Mucosa of rectum (tissue), 2 donors: ENCODE measurements around the gene BRF1.

Experiments
- H3K27ac ChIP-seq, 2 donors: one replicate each; pipeline ENCODE4 v1.7.0; 2013; ENCODE audit warnings: inconsistent platforms in 2 of 2, low read depth in 2 of 2, low read length in 2 of 2
- H3K27me3 ChIP-seq, 2 donors: one replicate each; pipeline ENCODE4 v1.7.0; 2013; ENCODE audit warnings: low read length in 2 of 2; ENCODE audit not compliant: control insufficient read depth in 2 of 2, insufficient read depth in 2 of 2
- H3K36me3 ChIP-seq, 2 donors: one replicate each; pipeline ENCODE4 v1.7.0; 2013; ENCODE audit warnings: low read length in 2 of 2; ENCODE audit not compliant: control insufficient read depth in 2 of 2, insufficient read depth in 2 of 2
- H3K4me1 ChIP-seq, 2 donors: one replicate each; pipeline ENCODE4 v1.7.0; 2013; ENCODE audit warnings: low read length in 2 of 2, mild to moderate bottlenecking in 1 of 2; ENCODE audit not compliant: control insufficient read depth in 2 of 2, insufficient read depth in 2 of 2
- H3K4me3 ChIP-seq, 2 donors: one replicate each; pipeline ENCODE4 v1.7.0; 2013; ENCODE audit warnings: low read length in 2 of 2
- H3K9ac ChIP-seq, 2 donors: one replicate each; pipeline ENCODE4 v1.7.0; 2013; ENCODE audit warnings: low read length in 2 of 2, low read depth in 1 of 2, mild to moderate bottlenecking in 1 of 2
- H3K9me3 ChIP-seq, 2 donors: one replicate each; pipeline ENCODE4 v1.7.0; 2013; ENCODE audit warnings: low read length in 2 of 2; ENCODE audit not compliant: control insufficient read depth in 2 of 2
- donor health status: healthy.
- donor health status: Normal muscosa, but diverticular disease.

Gene BRF1

DNA sequence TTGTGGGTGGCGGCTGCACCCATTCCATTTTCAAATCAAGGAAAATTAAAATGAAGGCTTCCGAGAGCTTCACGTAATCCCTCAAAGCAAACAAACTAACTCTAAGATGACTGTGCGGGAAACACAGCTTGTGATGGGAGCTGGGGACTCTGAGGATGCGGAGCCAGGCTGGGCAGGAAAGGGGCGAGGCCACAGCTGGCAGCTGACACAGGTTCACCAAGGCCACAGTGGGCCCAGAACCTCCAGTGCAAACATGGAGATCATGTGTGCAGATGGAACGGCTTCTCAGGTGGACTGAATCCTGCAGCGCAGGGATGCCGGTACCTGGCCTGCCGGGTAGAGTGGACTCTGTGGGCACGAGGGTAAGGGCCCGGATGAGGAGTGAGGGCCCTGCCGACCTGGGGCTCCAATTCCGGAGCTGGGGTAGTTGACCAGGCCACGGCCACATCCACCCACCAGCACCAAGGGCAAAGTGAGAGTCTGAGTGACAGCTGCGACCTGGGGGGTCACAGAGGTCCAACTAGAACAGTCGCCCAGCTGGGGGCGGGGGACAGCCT is 71.6 kb downstream of the BRF1 start:
- Histone ChIP-seq H3K27me3 (no peaks in the 10 kb centered on the region), H3K9ac (no peak overlapping the region), H3K36me3 (peaks cover 11 to 12% of the 10 kb centered on the region in 2 donors), H3K4me1 (no peaks in the 10 kb centered on the region), H3K9me3 (no peaks in the 10 kb centered on the region), H3K4me3 (no peak overlapping the region), H3K27ac (no peak overlapping the region)

DNA sequence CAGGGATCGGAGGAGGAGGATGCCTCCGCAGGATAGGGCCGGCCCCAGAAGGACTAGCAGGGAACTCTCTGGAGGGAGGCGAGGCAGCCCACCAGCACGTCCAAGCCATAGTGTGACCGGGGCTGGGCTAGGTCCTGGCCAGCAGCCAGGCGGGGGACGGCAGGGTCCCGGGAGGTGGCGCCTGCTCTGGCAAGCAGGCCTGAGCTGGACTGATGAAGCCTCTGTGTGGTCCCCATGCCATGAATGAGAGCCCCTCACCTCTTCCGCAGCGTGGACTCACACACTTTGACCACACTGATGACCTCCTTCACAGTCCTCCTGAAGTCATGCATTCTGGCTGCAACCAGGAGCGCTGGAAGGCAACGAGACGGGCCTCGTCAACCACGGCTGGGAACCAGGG is 72.2 kb downstream of the BRF1 start:
- Histone ChIP-seq H3K9ac (no peak overlapping the region), H3K27me3 (no peaks in the 10 kb centered on the region), H3K4me3 (no peak overlapping the region), H3K9me3 (no peaks in the 10 kb centered on the region), H3K4me1 (no peaks in the 10 kb centered on the region), H3K27ac (no peak overlapping the region), H3K36me3 (peaks cover 11 to 12% of the 10 kb centered on the region in 2 donors)

DNA sequence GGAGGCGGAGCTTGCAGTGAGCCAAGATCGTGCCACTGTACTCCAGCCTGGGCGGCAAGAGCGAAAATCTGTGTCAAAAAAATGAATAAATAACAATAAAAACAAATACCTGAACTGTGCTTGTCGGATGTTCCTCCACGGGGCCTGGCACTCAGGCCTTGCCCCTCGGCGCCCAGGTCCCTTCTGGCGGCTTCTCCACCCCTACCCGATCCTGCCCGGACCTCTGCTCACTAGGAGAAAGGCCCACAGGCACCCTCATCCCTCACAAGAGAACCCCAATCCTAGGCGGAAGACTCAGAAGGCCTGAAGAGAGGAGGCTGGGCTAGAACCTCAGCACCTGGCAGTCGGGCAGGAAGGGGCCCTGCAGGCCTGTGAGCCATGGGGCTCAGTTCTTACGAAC is 73.5 kb downstream of the BRF1 start:
- Histone ChIP-seq H3K4me3 (no peak overlapping the region), H3K9ac (no peak overlapping the region), H3K9me3 (no peaks in the 10 kb centered on the region), H3K4me1 (no peaks in the 10 kb centered on the region), H3K27me3 (no peaks in the 10 kb centered on the region), H3K27ac (no peak overlapping the region), H3K36me3 (peaks cover 11 to 15% of the 10 kb centered on the region in 2 donors)

DNA sequence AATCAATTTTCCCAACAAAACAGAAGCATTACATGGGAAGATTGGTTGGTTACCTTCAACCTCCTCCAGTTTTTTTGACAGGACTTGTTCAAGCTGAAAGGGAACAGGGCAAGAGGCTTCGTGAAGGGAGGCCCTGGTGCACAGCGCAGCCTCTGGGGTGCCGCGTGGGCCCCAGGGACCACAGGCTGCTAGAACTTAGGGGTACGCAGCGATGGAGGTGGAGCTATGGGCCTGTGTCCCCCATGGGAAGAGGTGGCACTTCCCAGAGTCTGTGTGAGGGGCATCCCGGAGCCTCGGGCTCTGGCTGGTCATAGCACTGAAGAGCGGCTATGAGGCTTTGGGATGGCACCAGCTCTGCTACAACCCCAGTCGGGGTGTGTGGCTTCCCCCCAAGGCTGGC is 74.6 kb downstream of the BRF1 start:
- Histone ChIP-seq H3K9me3 (no peaks in the 10 kb centered on the region), H3K9ac (no peak overlapping the region), H3K36me3 (peaks cover 18% of the 10 kb centered on the region in 2 donors), H3K4me1 (no peaks in the 10 kb centered on the region), H3K27me3 (no peaks in the 10 kb centered on the region), H3K27ac (no peak overlapping the region), H3K4me3 (no peak overlapping the region)

DNA sequence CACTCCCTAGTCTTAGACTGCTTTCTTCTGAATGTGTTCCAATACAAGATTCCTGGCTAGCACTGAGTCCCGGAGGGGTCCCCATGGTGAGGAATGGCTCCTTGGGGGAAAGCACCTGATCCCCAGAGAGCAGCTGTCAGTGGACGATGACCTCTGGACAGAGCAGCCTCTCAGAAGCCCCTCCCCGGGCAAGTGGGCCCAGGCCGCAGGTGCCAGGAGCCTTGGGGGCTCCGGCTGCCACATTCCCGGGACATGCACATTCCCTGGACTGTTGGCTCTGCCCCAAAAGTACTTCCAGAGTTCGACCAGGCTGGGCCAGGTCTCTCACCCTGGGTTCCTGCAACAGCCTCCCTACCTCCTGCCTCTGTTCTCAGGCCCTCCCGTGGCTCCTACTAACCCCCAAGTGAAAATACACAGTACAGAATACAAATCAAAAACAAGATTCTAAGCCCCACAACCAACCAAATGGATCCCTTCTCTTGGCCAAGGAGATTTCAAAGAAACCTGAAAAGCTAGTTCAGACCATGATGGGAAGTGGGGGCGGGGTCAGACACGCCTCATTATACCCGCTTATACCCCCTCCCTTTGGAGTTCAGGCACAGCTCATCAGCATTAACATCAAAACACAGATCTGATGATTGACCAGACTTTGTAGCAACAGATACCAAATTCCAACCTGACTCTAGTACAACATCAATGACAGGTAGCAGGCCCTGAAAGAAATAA is 75.8 kb downstream of the BRF1 start:
- no peak overlapping the region for H3K4me3 ChIP-seq
- no peaks in the 10 kb centered on the region for H3K9me3 ChIP-seq
- peaks cover 22 to 25% of the 10 kb centered on the region in 2 donors for H3K36me3 ChIP-seq
- H3K27me3 ChIP-seq: no peaks in the 10 kb centered on the region
- H3K27ac ChIP-seq: no peak overlapping the region
- H3K9ac ChIP-seq: no peak overlapping the region
- no peaks in the 10 kb centered on the region for H3K4me1 ChIP-seq

DNA sequence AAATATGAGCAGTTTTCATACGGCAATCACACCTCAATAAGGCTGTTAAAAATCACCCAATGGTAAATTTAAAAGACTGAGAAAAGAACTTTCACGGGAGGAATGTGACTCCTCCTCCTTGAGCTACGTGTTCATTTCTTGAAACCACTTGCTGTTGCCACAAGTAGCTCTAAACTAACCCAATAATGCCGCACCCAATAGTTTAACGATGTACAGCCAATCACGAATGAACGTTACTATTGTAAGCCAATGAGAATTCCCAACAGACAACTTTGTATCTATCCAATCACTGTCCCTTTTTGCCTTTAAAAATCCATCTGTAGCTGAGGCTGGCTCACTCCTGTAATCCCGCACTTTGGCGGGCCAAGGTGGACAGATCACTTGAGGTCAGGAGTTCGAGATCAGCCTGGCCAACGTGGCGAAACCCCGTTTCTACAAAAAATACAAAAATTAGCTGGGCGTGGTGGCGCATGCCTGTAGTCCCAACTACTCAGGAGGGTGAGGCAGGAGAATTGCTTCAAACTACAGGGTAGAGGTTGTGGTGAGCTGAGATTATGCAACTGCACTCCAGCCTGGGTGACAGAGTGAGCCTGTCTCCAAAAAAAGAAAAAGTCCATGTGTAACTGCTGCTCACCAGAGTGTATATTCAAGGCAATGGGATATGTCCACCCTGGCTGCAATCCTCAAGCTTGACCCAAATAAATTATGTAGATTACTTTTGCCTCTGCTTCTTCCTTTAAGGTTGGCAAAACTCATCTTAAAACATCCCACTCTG is 76.8 kb downstream of the BRF1 start:
- H3K9ac ChIP-seq: no peak overlapping the region
- H3K27me3 ChIP-seq: no peaks in the 10 kb centered on the region
- H3K36me3 ChIP-seq: peaks cover 27 to 30% of the 10 kb centered on the region in 2 donors
- H3K27ac ChIP-seq: no peak overlapping the region
- no peaks in the 10 kb centered on the region for H3K4me1 ChIP-seq
- H3K9me3 ChIP-seq: no peaks in the 10 kb centered on the region
- H3K4me3 ChIP-seq: no peak overlapping the region

DNA sequence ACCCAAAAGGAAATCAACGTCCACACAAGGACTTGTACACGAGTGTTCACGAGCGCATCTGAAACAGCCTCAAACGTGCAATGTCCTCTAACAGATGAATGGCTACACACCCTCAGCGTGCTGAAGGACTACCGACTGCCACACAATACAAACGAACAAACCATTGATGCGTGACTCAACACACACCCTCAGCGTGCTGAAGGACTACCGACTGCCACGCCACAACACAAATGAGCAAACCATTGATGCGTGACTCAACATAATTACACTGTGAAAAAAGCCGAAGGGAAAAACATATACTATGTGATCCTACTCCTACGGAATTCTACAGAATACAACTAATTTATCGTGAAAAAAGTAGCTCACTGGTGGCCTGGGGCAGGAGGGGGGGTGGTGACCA is 77.5 kb downstream of the BRF1 start:
- H3K27me3 ChIP-seq: no peaks in the 10 kb centered on the region
- H3K9me3 ChIP-seq: no peaks in the 10 kb centered on the region
- H3K9ac ChIP-seq: no peak overlapping the region
- peaks cover 32 to 34% of the 10 kb centered on the region in 2 donors for H3K36me3 ChIP-seq
- no peak overlapping the region for H3K4me3 ChIP-seq
- no peaks in the 10 kb centered on the region for H3K4me1 ChIP-seq
- no peak overlapping the region for H3K27ac ChIP-seq

DNA sequence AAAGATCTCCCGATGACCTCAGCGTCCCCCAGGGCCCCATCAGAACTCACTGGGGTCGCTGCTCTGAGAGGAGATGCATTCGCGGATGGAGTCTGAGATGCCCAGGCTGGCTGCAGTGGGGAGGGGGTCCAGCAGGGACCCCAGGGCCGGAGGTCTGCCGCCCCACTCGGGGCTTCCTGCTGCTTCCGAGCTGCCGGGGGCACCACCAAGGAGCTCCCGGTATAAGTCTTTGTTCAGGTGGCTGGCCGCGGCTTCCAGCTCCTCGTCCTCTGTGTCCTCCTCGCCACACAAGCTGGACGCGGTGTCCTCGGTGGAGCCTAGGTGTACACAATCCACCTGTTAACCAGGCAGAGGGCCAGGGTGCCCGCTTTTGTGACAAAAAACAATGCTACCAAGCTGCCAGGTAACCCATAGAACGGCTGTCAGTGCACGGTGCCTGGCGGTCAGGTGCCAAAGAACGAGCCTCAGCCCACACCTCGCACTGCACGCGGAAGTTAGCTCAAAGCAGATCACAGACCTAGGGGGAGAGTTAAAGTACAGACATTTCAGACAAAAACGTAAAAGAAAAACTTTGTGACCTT is 79.1 kb downstream of the BRF1 start:
- Histone ChIP-seq H3K4me1 (no peaks in the 10 kb centered on the region), H3K36me3 (peaks cover 36 to 39% of the 10 kb centered on the region in 2 donors), H3K4me3 (no peak overlapping the region), H3K9me3 (no peaks in the 10 kb centered on the region), H3K27me3 (no peaks in the 10 kb centered on the region), H3K27ac (no peak overlapping the region), H3K9ac (no peak overlapping the region)

DNA sequence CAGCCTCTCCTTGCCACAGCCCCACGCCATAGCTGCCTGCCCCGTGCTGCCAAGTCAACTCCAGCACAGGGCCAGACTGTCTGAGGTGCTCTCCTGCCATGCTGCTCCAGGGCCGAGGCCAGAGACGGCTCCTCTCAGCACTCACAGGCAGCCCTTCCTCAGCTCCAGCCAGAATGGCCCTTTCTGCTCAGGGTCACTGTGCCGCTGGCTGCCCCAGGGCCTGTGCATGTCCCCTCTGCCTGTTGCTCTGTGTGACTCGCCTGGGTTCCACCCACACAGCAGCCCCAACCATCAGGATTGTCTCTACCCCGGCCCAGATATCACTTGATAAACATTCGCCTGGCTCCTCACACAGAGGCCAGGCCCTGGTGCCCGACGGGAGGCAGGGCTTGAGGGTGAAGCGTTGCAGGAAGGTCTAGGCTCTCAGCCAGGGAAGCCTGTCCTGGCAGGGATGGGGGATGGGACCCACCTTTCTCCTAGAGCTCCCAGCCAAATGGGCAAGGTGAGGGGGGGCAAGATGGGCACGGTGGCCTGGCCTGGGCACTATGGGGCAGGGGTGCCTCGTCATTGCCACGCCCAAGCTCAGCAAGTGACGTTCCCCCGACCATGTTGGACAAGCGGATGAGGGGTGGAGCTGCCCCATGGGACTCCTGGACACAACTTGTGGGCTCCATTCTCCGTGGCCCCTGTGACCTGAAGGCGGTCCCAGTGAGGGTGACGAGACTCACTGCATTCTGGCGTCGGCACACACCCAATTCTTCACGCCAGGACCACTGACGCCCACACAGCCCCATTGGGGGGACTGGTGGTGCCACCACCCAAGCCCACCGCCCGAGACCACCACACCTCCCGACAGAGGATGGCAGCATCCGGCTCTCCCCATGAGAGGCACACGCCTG is 79.9 kb downstream of the BRF1 start:
- Histone ChIP-seq H3K9ac (no peak overlapping the region), H3K27me3 (no peaks in the 10 kb centered on the region), H3K27ac (no peak overlapping the region), H3K9me3 (no peaks in the 10 kb centered on the region), H3K4me1 (no peaks in the 10 kb centered on the region), H3K4me3 (no peak overlapping the region), H3K36me3 (peaks cover 31 to 32% of the 10 kb centered on the region in 2 donors)
